Esophagus muscularis mucosa (tissue), 4 donors: ENCODE data around the gene SLC9C1. TPM values are rescaled to one million over a fixed set of nuclear protein-coding genes. Genes with fewer than 3 reads are reported as not detected.

Experiments used
- DNase-seq: peaks from one replicate; pipeline ENCODE4 v3.0.0-alpha.2; 2017; ENCODE audit errors: extremely low spot score
- H3K27ac ChIP-seq, 4 donors: fragments of 200-600 bp; sonication (generic); replicated peaks in 1 of 4; 1 replicate in 3 of 4; 2 replicates in 1 of 4; pipeline ENCODE4 v1.5.1; 2016 to 2019; ENCODE audit warnings: mild to moderate bottlenecking in 1 of 4
- H3K27me3 ChIP-seq, 4 donors: fragments of 200-600 bp; sonication (generic); one replicate each; pipeline versions ENCODE4 v1.5.1 to v1.6.0; 2016 to 2019
- H3K36me3 ChIP-seq, 4 donors: fragments of 200-600 bp; sonication (generic); one replicate each; pipeline ENCODE4 v1.5.1; 2016 to 2019
- H3K4me1 ChIP-seq, 4 donors: fragments of 200-600 bp; sonication (generic); one replicate each; pipeline ENCODE4 v1.5.1; 2016 to 2019
- H3K4me3 ChIP-seq, 4 donors: fragments of 200-600 bp; sonication (generic); 1 replicate in 2 of 4; 2 replicates in 2 of 4; pipeline ENCODE4 v1.5.1; 2016 to 2019; ENCODE audit warnings: mild to moderate bottlenecking in 4 of 4, moderate library complexity in 1 of 4
- H3K9me3 ChIP-seq, 4 donors: fragments of 200-600 bp; sonication (generic); 1 replicate in 3 of 4; 2 replicates in 1 of 4; pipeline ENCODE4 v1.5.1; 2016 to 2019
- CTCF ChIP-seq, 3 experiments: fragments of 200-600 bp in 2 of 3; fragments of 450-650 bp in 1 of 3; sonication (generic) in 2 of 3; IDR thresholded peaks; one replicate each; pipeline ENCODE4 v1.5.1; 2017 to 2019; ENCODE audit warnings: antibody characterized with exemption in 3 of 3, mild to moderate bottlenecking in 2 of 3, moderate library complexity in 1 of 3
- EP300 ChIP-seq: sonication (generic); formaldehyde crosslinking; IDR thresholded peaks from one replicate; pipeline ENCODE4 v1.6.1; 2017; ENCODE audit warnings: antibody characterized with exemption
- POLR2A ChIP-seq: fragments of 450-650 bp; IDR thresholded peaks from one replicate; pipeline ENCODE4 v1.6.1; 2017; ENCODE audit warnings: antibody characterized with exemption, moderate library complexity, mild to moderate bottlenecking, low read depth
- POLR2AphosphoS5 ChIP-seq, 2 donors: sonication (generic); formaldehyde crosslinking; IDR thresholded peaks; one replicate each; pipeline ENCODE4 v1.6.1; 2017; ENCODE audit warnings: antibody characterized with exemption in 2 of 2
- WGBS: methylation state at CpG from one replicate; pipeline ENCODE4 v1.1.5; 2018; 5-methylcytosine and 5-hydroxymethylcytosine counted together
- intact Hi-C: fragments of 100-400 bp; cut with DNase I; formaldehyde crosslinking; loops from one replicate; pipeline ENCODE4 v1.15.1; 2023
- total RNA-seq, 4 donors: library from RNA; depleted of rRNA; stranded (reverse); fragments of >200 nt; gene quantifications; one replicate each; pipeline versions ENCODE4 v1.1.0 to v1.2.1, GENCODE V29; 2016

The SLC9C1 gene
- total RNA-seq, 4 donors from 2014 or later: 0.17 TPM; not detected in 3

- peaks cover 0 to 5% (median 4%) of the 10 kb centered on the region in 4 donors for H3K4me1 ChIP-seq
- H3K36me3 ChIP-seq: no peaks in the 10 kb centered on the region
- intact Hi-C loops: no loop called here
- TF ChIP-seq EP300 (no peak), POLR2AphosphoS5 (IDR thresholded peaks at IDR 0.05) (no peak), POLR2A (no peak), CTCF (IDR thresholded peaks at IDR 0.05) (no peak)
- no peak overlapping the region for H3K27ac ChIP-seq
- 91% methylated on average over 4 of the region's 4 CpGs for WGBS
- H3K27me3 ChIP-seq: no peaks in the 10 kb centered on the region
- H3K9me3 ChIP-seq: no peaks in the 10 kb centered on the region
- DNase-seq: no peak
- no peak overlapping the region for H3K4me3 ChIP-seq
Measured at GRCh38 chr3:112129925-112130637, 163.9 kb downstream of the SLC9C1 start.

GRCh38 chr3:112128843-112129727 is 164.9 kb downstream of the SLC9C1 start:
- DNase-seq: no peak
- intact Hi-C loops: no loop called here
- peaks cover 0 to 5% (median 4%) of the 10 kb centered on the region in 4 donors for H3K4me1 ChIP-seq
- H3K4me3 ChIP-seq: no peak overlapping the region
- WGBS: 59% methylated on average over 7 of the region's 7 CpGs
- TF ChIP-seq EP300 (no peak), CTCF (IDR thresholded peaks at IDR 0.05) (no peak), POLR2AphosphoS5 (IDR thresholded peaks at IDR 0.05) (no peak), POLR2A (no peak)
- H3K27ac ChIP-seq: no peak overlapping the region
- H3K36me3 ChIP-seq: no peaks in the 10 kb centered on the region
- H3K9me3 ChIP-seq: no peaks in the 10 kb centered on the region
- no peaks in the 10 kb centered on the region for H3K27me3 ChIP-seq

- no peaks in the 10 kb centered on the region for H3K9me3 ChIP-seq
- H3K36me3 ChIP-seq: no peaks in the 10 kb centered on the region
- H3K27ac ChIP-seq: no peak overlapping the region
- H3K27me3 ChIP-seq: no peaks in the 10 kb centered on the region
- no peak for TF ChIP-seq POLR2AphosphoS5 (IDR thresholded peaks at IDR 0.05)
- WGBS: 66% methylated on average over 10 of the region's 10 CpGs
- intact Hi-C loops: no loop called here
- no peak overlapping the region for H3K4me3 ChIP-seq
- peaks cover 0 to 5% (median 4%) of the 10 kb centered on the region in 4 donors for H3K4me1 ChIP-seq
- no peak for DNase-seq
Measured at GRCh38 chr3:112127522-112128494, 166.2 kb downstream of the SLC9C1 start.

- Histone ChIP-seq H3K4me3 (no peak overlapping the region), H3K27me3 (no peaks in the 10 kb centered on the region), H3K27ac (no peak overlapping the region), H3K4me1 (peaks cover 0 to 5% (median 4%) of the 10 kb centered on the region in 4 donors), H3K9me3 (no peaks in the 10 kb centered on the region), H3K36me3 (no peaks in the 10 kb centered on the region)
- DNase-seq: no peak
- TF ChIP-seq CTCF (IDR thresholded peaks at IDR 0.05): no peak
- no peak for TF ChIP-seq EP300
- no peak for TF ChIP-seq POLR2A
- TF ChIP-seq POLR2AphosphoS5 (IDR thresholded peaks at IDR 0.05): no peak
- intact Hi-C loops: no loop called here
- WGBS: 67% methylated on average over 1 of the region's 1 CpG
Measured at GRCh38 chr3:112126511-112126911, 167.5 kb downstream of the SLC9C1 start.
